BJ (cell line): ENCODE measurements around the gene LRRC10B. TPM values are rescaled to one million over a fixed set of nuclear protein-coding genes. Genes with fewer than 3 reads are reported as not detected.

Source experiments
- CTCF ChIA-PET: fragments of 350-600 bp; formaldehyde crosslinking; extraction: SDS; loops from one replicate; lab custom pipeline; 2021; ENCODE audit warnings: antibody characterized with exemption, inconsistent platforms; lab: Yijun Ruan, JAX
- POLR2A ChIA-PET: fragments of 300-600 bp; sonication (Branson Sonifier 250); formaldehyde crosslinking; extraction: SDS; loops from one replicate; lab custom pipeline; 2021; ENCODE audit warnings: antibody characterized with exemption; lab: Charles Lee
- DNase-seq: peaks from one replicate; pipeline ENCODE4 v3.0.0-alpha.2; 2011; ENCODE audit warnings: low read depth
- H3K27me3 ChIP-seq: 2 replicates; pipeline ENCODE4 v1.6.0; 2011; ENCODE audit warnings: low read length; ENCODE audit not compliant: control insufficient read depth, insufficient read depth
- H3K36me3 ChIP-seq: 2 replicates; pipeline ENCODE4 v1.5.1; 2011; ENCODE audit warnings: low read length; ENCODE audit not compliant: control insufficient read depth, insufficient read depth
- H3K4me3 ChIP-seq: 2 replicates; pipeline ENCODE4 v1.5.1; 2011; ENCODE audit warnings: low read depth, mild to moderate bottlenecking, control low read depth, low read length
- CTCF ChIP-seq: IDR thresholded peaks from 2 replicates; pipeline ENCODE4 v1.5.1; 2011; ENCODE audit warnings: low read depth, mild to moderate bottlenecking, control low read depth, inconsistent platforms, low read length, moderate library complexity; ENCODE audit not compliant: insufficient read depth
- polyA plus RNA-seq: library from polyadenylated mRNA; depleted of rRNA; stranded (reverse); fragments of >200 nt; gene quantifications from 2 replicates; pipeline ENCODE4 v1.2.3, GENCODE V29; 2011

The LRRC10B gene
- polyA plus RNA-seq, 1 experiment, result 0.02 TPM

- Histone ChIP-seq H3K27me3 (peaks cover 15% of the 10 kb centered on the region), H3K4me3 (no peak overlapping the region), H3K36me3 (no peaks in the 10 kb centered on the region)
- ChIA-PET CTCF (interaction anchor here (3.7 kb wide), 1 partner anchor 34 kb away, joined by 16 read pairs; no protein-coding TSS in a partner anchor), POLR2A (no interaction called here)
- no peak for TF ChIP-seq CTCF
- DNase-seq, result no peak
These were observed 41.4 kb downstream of the LRRC10B start for GRCh38 chr11:61549662-61550568.

- no peak for TF ChIP-seq CTCF
- H3K4me3 ChIP-seq, result no peak overlapping the region
- no peak for DNase-seq
- peaks cover 22% of the 10 kb centered on the region for H3K27me3 ChIP-seq
- H3K36me3 ChIP-seq, result no peaks in the 10 kb centered on the region
- ChIA-PET POLR2A (no interaction called here), CTCF (interaction anchor here (0.6 to 1.6 kb wide), 3 partner anchors 82 to 106 kb away, joined by 3 read pairs; no protein-coding TSS in a partner anchor)
These were observed 42.2 kb downstream of the LRRC10B start for GRCh38 chr11:61550665-61551227.

- CTCF ChIA-PET, result interaction anchor here (1.4 to 1.6 kb wide), 2 partner anchors 20 to 87 kb away, joined by 3 read pairs; no protein-coding TSS in a partner anchor
- Histone ChIP-seq H3K27me3 (peaks cover 30% of the 10 kb centered on the region), H3K4me3 (no peak overlapping the region), H3K36me3 (no peaks in the 10 kb centered on the region)
- no peak for TF ChIP-seq CTCF
- POLR2A ChIA-PET, result no interaction called here
- DNase-seq, result no peak
These were observed 43.1 kb downstream of the LRRC10B start for GRCh38 chr11:61551634-61552033.

- POLR2A ChIA-PET, result no interaction called here
- no peaks in the 10 kb centered on the region for H3K36me3 ChIP-seq
- CTCF ChIA-PET, result interaction anchor here (1.3 to 2.4 kb wide), 5 partner anchors 11 to 86 kb away, joined by 3 to 9 read pairs (median 4); no protein-coding TSS in a partner anchor
- H3K27me3 ChIP-seq, result peaks cover 35% of the 10 kb centered on the region
- no peak overlapping the region for H3K4me3 ChIP-seq
- DNase-seq, result no peak
- no peak for TF ChIP-seq CTCF
These were observed 43.6 kb downstream of the LRRC10B start for GRCh38 chr11:61552108-61552635.
